Karpas-422 (cell line): ENCODE results near the gene GAGE1. TPM values are rescaled to one million over a fixed set of nuclear protein-coding genes. Genes with fewer than 3 reads are reported as not detected.

Source experiments
- total RNA-seq: library from RNA; depleted of rRNA; stranded (reverse); fragments of >200 nt; shearing (Covaris generic); gene quantifications from 2 replicates; pipeline ENCODE4 v1.2.3, GENCODE V29; 2014; ENCODE audit warnings: low replicate concordance; rRNA removed

The GAGE1 gene
- total RNA-seq, 1 experiment from 2014 or later = not detected

Other genes with a start within 250 kb of the GAGE1 start
- not detected in 2 replicates for gene GAGE12C, start 66.8 kb upstream of the GAGE1 start, total RNA-seq
- gene GAGE12D, start 57.3 kb upstream of the GAGE1 start, total RNA-seq = not detected in 2 replicates
- not detected in 2 replicates for gene GAGE12E, start 47.7 kb upstream of the GAGE1 start, total RNA-seq
- gene GAGE12F, start 38.2 kb upstream of the GAGE1 start, total RNA-seq = not detected in 2 replicates
- gene GAGE12G, start 28.6 kb upstream of the GAGE1 start, total RNA-seq = not detected in 2 replicates
- not detected in 2 replicates for gene GAGE12H, start 19.1 kb upstream of the GAGE1 start, total RNA-seq
- gene GAGE2A, start 9.5 kb upstream of the GAGE1 start, total RNA-seq = not detected in 2 replicates
- not detected in 2 replicates for gene PAGE1, start 97.0 kb downstream of the GAGE1 start, total RNA-seq
- gene PAGE4, start 230.3 kb downstream of the GAGE1 start, total RNA-seq = not detected in 2 replicates